SK-N-SH (cell line): Measurements from ENCODE around the gene EMP3. TPM values are rescaled to one million over a fixed set of nuclear protein-coding genes. Genes with fewer than 3 reads are reported as not detected.

Source experiments
- CTCF ChIA-PET: fragments of 300-600, 350-600 bp; formaldehyde crosslinking; extraction: SDS; loops from one replicate; lab custom pipeline; 2021; lab: Yijun Ruan, JAX
- POLR2A ChIA-PET: fragments of 350-600 bp; sonication (Branson Sonifier 250); formaldehyde crosslinking; extraction: SDS; loops from one replicate; lab custom pipeline; 2020; ENCODE audit warnings: antibody characterized with exemption, inconsistent platforms; lab: Yijun Ruan, JAX
- DNase-seq: peaks from one replicate; pipeline ENCODE4 v3.0.0; 2012
- H2AFZ ChIP-seq: fragments of 200-600 bp; sonication (generic); 2 replicates; pipeline ENCODE4 v1.8.1; 2016; ENCODE audit warnings: antibody characterized with exemption, mild to moderate bottlenecking, low read depth
- H3F3A ChIP-seq: fragments of 200-600 bp; sonication (generic); replicated peaks from 2 replicates; pipeline ENCODE3; 2016; ENCODE audit warnings: antibody characterized with exemption, mild to moderate bottlenecking; ENCODE audit not compliant: insufficient read depth
- H3K27ac ChIP-seq, 2 experiments: fragments of 200-500 bp in 1 of 2; fragments of 200-600 bp in 1 of 2; sonication (Bioruptor generic) in 1 of 2; sonication (generic), shearing (Covaris generic) in 1 of 2; 2 replicates each; pipeline versions ENCODE4 v1.5.1 to v1.6.1; 2014 to 2016; ENCODE audit warnings: low read depth in 2 of 2, inconsistent platforms in 1 of 2, low read length in 1 of 2, mild to moderate bottlenecking in 1 of 2, mixed read lengths in 1 of 2
- H3K27me3 ChIP-seq: fragments of 200-600 bp; sonication (generic), shearing (Covaris generic); 2 replicates; pipeline ENCODE4 v1.6.1; 2016; ENCODE audit warnings: mixed run types; ENCODE audit not compliant: insufficient read depth
- H3K36me3 ChIP-seq, 2 experiments: fragments of 200-500 bp in 1 of 2; fragments of 200-600 bp in 1 of 2; sonication (Bioruptor generic) in 1 of 2; sonication (generic) in 1 of 2; replicated peaks in 1 of 2; 2 replicates each; pipeline versions ENCODE3 to v1.5.1; 2014 to 2016; ENCODE audit warnings: low read length in 1 of 2, mild to moderate bottlenecking in 1 of 2; ENCODE audit not compliant: insufficient read depth in 2 of 2, control insufficient read depth in 1 of 2
- H3K4me1 ChIP-seq, 2 experiments: fragments of 200-500 bp in 1 of 2; fragments of 200-600 bp in 1 of 2; sonication (Bioruptor generic) in 1 of 2; sonication (generic), shearing (Covaris generic) in 1 of 2; 2 replicates each; pipeline versions ENCODE4 v1.5.1 to v1.6.1; 2014 to 2016; ENCODE audit warnings: low read depth in 1 of 2, low read length in 1 of 2, mixed run types in 1 of 2; ENCODE audit not compliant: insufficient read depth in 2 of 2, control insufficient read depth in 1 of 2
- H3K4me2 ChIP-seq: fragments of 200-600 bp; sonication (generic), shearing (Covaris generic); 2 replicates; pipeline ENCODE4 v1.6.1; 2017; ENCODE audit warnings: mixed run types
- H3K4me3 ChIP-seq, 2 experiments: fragments of 200-500 bp in 1 of 2; fragments of 200-600 bp in 1 of 2; sonication (Bioruptor generic) in 1 of 2; sonication (generic), shearing (Covaris generic) in 1 of 2; 2 replicates each; pipeline versions ENCODE4 v1.5.1 to v1.8.1; 2014 to 2016; ENCODE audit warnings: low read depth in 2 of 2, inconsistent platforms in 1 of 2, low read length in 1 of 2, mild to moderate bottlenecking in 1 of 2, mixed read lengths in 1 of 2, moderate library complexity in 1 of 2
- H3K79me2 ChIP-seq: fragments of 200-600 bp; sonication (generic); 2 replicates; pipeline ENCODE4 v1.8.1; 2017; ENCODE audit warnings: mild to moderate bottlenecking; ENCODE audit not compliant: insufficient read depth
- H3K9ac ChIP-seq: fragments of 200-600 bp; sonication (generic); 2 replicates; pipeline ENCODE4 v1.6.1; 2017; ENCODE audit warnings: mixed run types
- H3K9me2 ChIP-seq: fragments of 200-600 bp; sonication (generic); 2 replicates; pipeline ENCODE4 v1.6.1; 2017; ENCODE audit warnings: mixed run types
- H3K9me3 ChIP-seq: fragments of 200-600 bp; sonication (generic); 2 replicates; pipeline ENCODE4 v1.6.1; 2017; ENCODE audit warnings: mixed run types, mild to moderate bottlenecking, moderate library complexity
- H4K20me1 ChIP-seq: fragments of 200-600 bp; sonication (generic); 2 replicates; pipeline ENCODE4 v1.6.1; 2017; ENCODE audit warnings: mild to moderate bottlenecking, mixed run types; ENCODE audit not compliant: insufficient read depth
- ELF1 ChIP-seq: IDR thresholded peaks from 2 replicates; pipeline ENCODE4 v1.4.0; 2012
- EZH2phosphoT487 ChIP-seq: fragments of 200-600 bp; sonication (generic); IDR thresholded peaks from 2 replicates; pipeline ENCODE4 v1.6.1; 2017; ENCODE audit warnings: low read depth, mixed run types, mild to moderate bottlenecking, antibody characterized with exemption, moderate library complexity, borderline replicate concordance
- FOXJ3 ChIP-seq: sonication (generic); formaldehyde crosslinking; IDR thresholded peaks from 2 replicates; pipeline ENCODE4 v1.5.1; 2020; ENCODE audit warnings: mild to moderate bottlenecking, missing genetic modification reagents
- GABPA ChIP-seq: IDR thresholded peaks from 2 replicates; pipeline ENCODE4 v1.4.0; 2012; ENCODE audit warnings: low read depth, mild to moderate bottlenecking
- GATA2 ChIP-seq: sonication (generic); formaldehyde crosslinking; IDR thresholded peaks from 2 replicates; pipeline ENCODE4 v1.5.0; 2020; ENCODE audit warnings: mild to moderate bottlenecking, missing genetic modification reagents
- JUND ChIP-seq: IDR thresholded peaks from 2 replicates; pipeline ENCODE4 v1.4.0; 2012
- MEF2A ChIP-seq: IDR thresholded peaks from 2 replicates; pipeline ENCODE4 v1.4.0; 2012; ENCODE audit warnings: low read depth, borderline replicate concordance
- POLR2AphosphoS5 ChIP-seq: IDR thresholded peaks from 2 replicates; pipeline ENCODE4 v1.6.1; 2012; ENCODE audit warnings: low read depth, low read length
- RAD21 ChIP-seq: IDR thresholded peaks from 2 replicates; pipeline ENCODE4 v1.6.1; 2012; ENCODE audit warnings: mild to moderate bottlenecking, low read length
- RCOR1 ChIP-seq: fragments of 150-350 bp; IDR thresholded peaks from 2 replicates; pipeline ENCODE4 v1.6.1; 2017; ENCODE audit warnings: antibody characterized with exemption, low read length
- SIN3A ChIP-seq: IDR thresholded peaks from 2 replicates; pipeline ENCODE4 v1.6.1; 2012; ENCODE audit warnings: low read depth, mild to moderate bottlenecking, low read length, moderate library complexity, borderline replicate concordance
- TAF1 ChIP-seq: IDR thresholded peaks from 2 replicates; pipeline ENCODE4 v1.6.1; 2012; ENCODE audit warnings: low read depth, mild to moderate bottlenecking, low read length, moderate library complexity, borderline replicate concordance
- TCF12 ChIP-seq: IDR thresholded peaks from 2 replicates; pipeline ENCODE4 v1.4.0; 2012
- TEAD4 ChIP-seq: IDR thresholded peaks from 2 replicates; pipeline ENCODE4 v1.4.0; 2012; ENCODE audit warnings: mild to moderate bottlenecking, borderline replicate concordance; ENCODE audit not compliant: insufficient read depth
- WGBS: methylation state at CpG from one replicate; pipeline ENCODE4 v1.1.6; 2017; ENCODE audit warnings: low lambda C conversion rate; 5-methylcytosine and 5-hydroxymethylcytosine counted together
- polyA plus RNA-seq, 3 experiments: library from polyadenylated mRNA; depleted of rRNA; stranded (reverse); fragments of >200 nt; gene quantifications; 2 replicates each; pipeline ENCODE4 v1.2.3, GENCODE V29; 2012
- TF ChIP-seq, protein P1 (sequence below): IDR thresholded peaks from 2 replicates; pipeline ENCODE4 v1.4.0; 2012; ENCODE audit warnings: low read depth, borderline replicate concordance
- TF ChIP-seq, protein P2 (sequence below): IDR thresholded peaks from 2 replicates; pipeline ENCODE4 v1.4.0; 2012; ENCODE audit warnings: low read depth
- TF ChIP-seq, protein P3 (sequence below): fragments of 150-350 bp; IDR thresholded peaks from 2 replicates; pipeline ENCODE4 v1.6.1; 2017; ENCODE audit warnings: antibody characterized with exemption, low read length, low read depth, borderline replicate concordance
- TF ChIP-seq, protein P4 (sequence below): IDR thresholded peaks from 2 replicates; pipeline ENCODE4; 2012
- TF ChIP-seq, protein P5 (sequence below): IDR thresholded peaks from 2 replicates; pipeline ENCODE4 v1.6.1; 2012; ENCODE audit warnings: mild to moderate bottlenecking, low read depth, low read length, moderate library complexity

The EMP3 gene
- polyA plus RNA-seq, 1 of the 3 experiments (the other 2 are of a cell fraction) = 263 TPM

DNA sequence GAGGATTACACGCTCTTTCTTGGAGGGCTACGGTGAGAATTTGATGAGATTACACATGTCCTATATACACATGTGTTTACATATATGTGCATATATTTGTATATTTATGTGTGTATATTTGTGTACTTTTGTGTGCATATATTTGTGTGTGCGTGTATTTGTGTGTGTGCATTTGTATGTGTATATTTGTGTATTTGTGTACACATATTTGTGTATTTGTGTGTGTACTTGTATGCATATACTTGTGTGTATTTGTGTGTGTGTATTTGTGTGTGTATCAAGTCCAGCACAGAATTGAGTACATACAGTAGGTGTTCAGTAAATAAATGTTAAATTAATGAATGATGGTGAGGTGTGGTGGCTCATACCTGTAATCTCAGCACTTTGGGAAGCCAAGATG lies 36.6 kb downstream of the EMP3 start:
- no peak overlapping the region for H3K27ac ChIP-seq
- H3K9me2 ChIP-seq = no peaks in the 10 kb centered on the region
- DNase-seq = no peak
- POLR2A ChIA-PET = interaction anchor here (1.6 kb wide), 1 partner anchor 83 kb away, joined by 5 read pairs; no protein-coding TSS in a partner anchor
- H2AFZ ChIP-seq = no peak overlapping the region
- 90% methylated on average over 3 of the region's 3 CpGs for WGBS
- peaks cover 4 to 8% of the 10 kb centered on the region in 2 experiments; a peak in 1 of 4 replicates for H3K4me1 ChIP-seq
- CTCF ChIA-PET = interaction anchor here (3.4 kb wide), 1 partner anchor 29 kb away, joined by 14 read pairs; the partner anchor contains the start of gene KDELR1
- TF ChIP-seq EZH2phosphoT487 (no peak), TEAD4 (no peak), POLR2AphosphoS5 (no peak), ELF1 (no peak), JUND (no peak), GATA2 (no peak), TCF12 (no peak), GABPA (no peak), RAD21 (no peak), TAF1 (no peak), RCOR1 (no peak), FOXJ3 (CRISPR knock-in tag) (no peak), MEF2A (no peak), SIN3A (no peak)
- TF ChIP-seq, protein P1, sequence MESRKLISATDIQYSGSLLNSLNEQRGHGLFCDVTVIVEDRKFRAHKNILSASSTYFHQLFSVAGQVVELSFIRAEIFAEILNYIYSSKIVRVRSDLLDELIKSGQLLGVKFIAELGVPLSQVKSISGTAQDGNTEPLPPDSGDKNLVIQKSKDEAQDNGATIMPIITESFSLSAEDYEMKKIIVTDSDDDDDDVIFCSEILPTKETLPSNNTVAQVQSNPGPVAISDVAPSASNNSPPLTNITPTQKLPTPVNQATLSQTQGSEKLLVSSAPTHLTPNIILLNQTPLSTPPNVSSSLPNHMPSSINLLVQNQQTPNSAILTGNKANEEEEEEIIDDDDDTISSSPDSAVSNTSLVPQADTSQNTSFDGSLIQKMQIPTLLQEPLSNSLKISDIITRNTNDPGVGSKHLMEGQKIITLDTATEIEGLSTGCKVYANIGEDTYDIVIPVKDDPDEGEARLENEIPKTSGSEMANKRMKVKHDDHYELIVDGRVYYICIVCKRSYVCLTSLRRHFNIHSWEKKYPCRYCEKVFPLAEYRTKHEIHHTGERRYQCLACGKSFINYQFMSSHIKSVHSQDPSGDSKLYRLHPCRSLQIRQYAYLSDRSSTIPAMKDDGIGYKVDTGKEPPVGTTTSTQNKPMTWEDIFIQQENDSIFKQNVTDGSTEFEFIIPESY = no peak
- TF ChIP-seq, protein P2, sequence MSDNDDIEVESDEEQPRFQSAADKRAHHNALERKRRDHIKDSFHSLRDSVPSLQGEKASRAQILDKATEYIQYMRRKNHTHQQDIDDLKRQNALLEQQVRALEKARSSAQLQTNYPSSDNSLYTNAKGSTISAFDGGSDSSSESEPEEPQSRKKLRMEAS = no peak
- TF ChIP-seq, protein P3, sequence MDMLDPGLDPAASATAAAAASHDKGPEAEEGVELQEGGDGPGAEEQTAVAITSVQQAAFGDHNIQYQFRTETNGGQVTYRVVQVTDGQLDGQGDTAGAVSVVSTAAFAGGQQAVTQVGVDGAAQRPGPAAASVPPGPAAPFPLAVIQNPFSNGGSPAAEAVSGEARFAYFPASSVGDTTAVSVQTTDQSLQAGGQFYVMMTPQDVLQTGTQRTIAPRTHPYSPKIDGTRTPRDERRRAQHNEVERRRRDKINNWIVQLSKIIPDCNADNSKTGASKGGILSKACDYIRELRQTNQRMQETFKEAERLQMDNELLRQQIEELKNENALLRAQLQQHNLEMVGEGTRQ = no peak
- TF ChIP-seq, protein P4, sequence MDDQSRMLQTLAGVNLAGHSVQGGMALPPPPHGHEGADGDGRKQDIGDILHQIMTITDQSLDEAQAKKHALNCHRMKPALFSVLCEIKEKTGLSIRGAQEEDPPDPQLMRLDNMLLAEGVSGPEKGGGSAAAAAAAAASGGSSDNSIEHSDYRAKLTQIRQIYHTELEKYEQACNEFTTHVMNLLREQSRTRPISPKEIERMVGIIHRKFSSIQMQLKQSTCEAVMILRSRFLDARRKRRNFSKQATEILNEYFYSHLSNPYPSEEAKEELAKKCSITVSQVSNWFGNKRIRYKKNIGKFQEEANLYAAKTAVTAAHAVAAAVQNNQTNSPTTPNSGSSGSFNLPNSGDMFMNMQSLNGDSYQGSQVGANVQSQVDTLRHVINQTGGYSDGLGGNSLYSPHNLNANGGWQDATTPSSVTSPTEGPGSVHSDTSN = no peak
- TF ChIP-seq, protein P5, sequence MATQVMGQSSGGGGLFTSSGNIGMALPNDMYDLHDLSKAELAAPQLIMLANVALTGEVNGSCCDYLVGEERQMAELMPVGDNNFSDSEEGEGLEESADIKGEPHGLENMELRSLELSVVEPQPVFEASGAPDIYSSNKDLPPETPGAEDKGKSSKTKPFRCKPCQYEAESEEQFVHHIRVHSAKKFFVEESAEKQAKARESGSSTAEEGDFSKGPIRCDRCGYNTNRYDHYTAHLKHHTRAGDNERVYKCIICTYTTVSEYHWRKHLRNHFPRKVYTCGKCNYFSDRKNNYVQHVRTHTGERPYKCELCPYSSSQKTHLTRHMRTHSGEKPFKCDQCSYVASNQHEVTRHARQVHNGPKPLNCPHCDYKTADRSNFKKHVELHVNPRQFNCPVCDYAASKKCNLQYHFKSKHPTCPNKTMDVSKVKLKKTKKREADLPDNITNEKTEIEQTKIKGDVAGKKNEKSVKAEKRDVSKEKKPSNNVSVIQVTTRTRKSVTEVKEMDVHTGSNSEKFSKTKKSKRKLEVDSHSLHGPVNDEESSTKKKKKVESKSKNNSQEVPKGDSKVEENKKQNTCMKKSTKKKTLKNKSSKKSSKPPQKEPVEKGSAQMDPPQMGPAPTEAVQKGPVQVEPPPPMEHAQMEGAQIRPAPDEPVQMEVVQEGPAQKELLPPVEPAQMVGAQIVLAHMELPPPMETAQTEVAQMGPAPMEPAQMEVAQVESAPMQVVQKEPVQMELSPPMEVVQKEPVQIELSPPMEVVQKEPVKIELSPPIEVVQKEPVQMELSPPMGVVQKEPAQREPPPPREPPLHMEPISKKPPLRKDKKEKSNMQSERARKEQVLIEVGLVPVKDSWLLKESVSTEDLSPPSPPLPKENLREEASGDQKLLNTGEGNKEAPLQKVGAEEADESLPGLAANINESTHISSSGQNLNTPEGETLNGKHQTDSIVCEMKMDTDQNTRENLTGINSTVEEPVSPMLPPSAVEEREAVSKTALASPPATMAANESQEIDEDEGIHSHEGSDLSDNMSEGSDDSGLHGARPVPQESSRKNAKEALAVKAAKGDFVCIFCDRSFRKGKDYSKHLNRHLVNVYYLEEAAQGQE = no peak
- no peaks in the 10 kb centered on the region for H3K9me3 ChIP-seq
- no peaks in the 10 kb centered on the region for H3K36me3 ChIP-seq
- H3K79me2 ChIP-seq = no peaks in the 10 kb centered on the region
- H3F3A ChIP-seq = no peaks in the 10 kb centered on the region
- no peak overlapping the region for H3K4me2 ChIP-seq
- no peaks in the 10 kb centered on the region for H3K27me3 ChIP-seq
- H3K9ac ChIP-seq = no peak overlapping the region
- H3K4me3 ChIP-seq = no peak overlapping the region
- H4K20me1 ChIP-seq = no peaks in the 10 kb centered on the region
